Mesendoderm (in vitro differentiated cells): ENCODE measurements around the gene ITGA1.

Experiments used
- DNase-seq: peaks from one replicate; pipeline ENCODE4 v3.0.0; 2013
- H2AK5ac ChIP-seq: 2 replicates; pipeline ENCODE4 v1.6.1; 2013; ENCODE audit warnings: low read length, inconsistent platforms
- H2BK120ac ChIP-seq: 2 replicates; pipeline ENCODE4 v1.6.1; 2013; ENCODE audit warnings: low read depth, mild to moderate bottlenecking, low read length, moderate library complexity, mixed read lengths
- H2BK15ac ChIP-seq: replicated peaks from 2 replicates; pipeline ENCODE4 v1.6.1; 2013; ENCODE audit warnings: low read depth, mild to moderate bottlenecking, moderate library complexity
- H2BK5ac ChIP-seq: 2 replicates; pipeline ENCODE4 v1.6.1; 2013; ENCODE audit warnings: low read length, inconsistent platforms
- H3K18ac ChIP-seq: 2 replicates; pipeline ENCODE4 v1.6.1; 2013; ENCODE audit warnings: mild to moderate bottlenecking, low read length, mixed read lengths
- H3K23ac ChIP-seq: one replicate; pipeline ENCODE4 v1.6.1; 2013; ENCODE audit warnings: low read length
- H3K27ac ChIP-seq: 2 replicates; pipeline ENCODE4 v1.5.1; 2013; ENCODE audit warnings: low read depth, mild to moderate bottlenecking, inconsistent platforms, low read length, moderate library complexity
- H3K27me3 ChIP-seq: 2 replicates; pipeline ENCODE4 v1.6.1; 2013; ENCODE audit warnings: low read length, control low read depth, mild to moderate bottlenecking, inconsistent platforms; ENCODE audit not compliant: insufficient read depth, poor library complexity
- H3K36me3 ChIP-seq: 2 replicates; pipeline ENCODE4 v1.6.1; 2013; ENCODE audit warnings: low read length, inconsistent platforms; ENCODE audit not compliant: control insufficient read depth, insufficient read depth
- H3K4ac ChIP-seq: one replicate; pipeline ENCODE4 v1.6.1; 2013; ENCODE audit warnings: low read depth, mild to moderate bottlenecking, low read length, moderate library complexity
- H3K4me1 ChIP-seq: 2 replicates; pipeline ENCODE4 v1.6.1; 2013; ENCODE audit warnings: low read depth, low read length, inconsistent platforms; ENCODE audit not compliant: control insufficient read depth
- H3K4me2 ChIP-seq: 2 replicates; pipeline ENCODE4 v1.6.1; 2013; ENCODE audit warnings: low read length
- H3K4me3 ChIP-seq: 2 replicates; pipeline ENCODE4 v1.5.1; 2013; ENCODE audit warnings: mild to moderate bottlenecking, low read length
- H3K56ac ChIP-seq: one replicate; pipeline ENCODE4 v1.6.1; 2013; ENCODE audit warnings: low read length
- H3K79me1 ChIP-seq: 2 replicates; pipeline ENCODE4 v1.6.1; 2013; ENCODE audit warnings: low read length, inconsistent platforms
- H3K79me2 ChIP-seq: 2 replicates; pipeline ENCODE4 v1.6.1; 2013; ENCODE audit warnings: mild to moderate bottlenecking, low read length; ENCODE audit not compliant: control insufficient read depth, insufficient read depth
- H3K9ac ChIP-seq: 2 replicates; pipeline ENCODE4 v1.6.1; 2013; ENCODE audit warnings: low read length, inconsistent platforms
- H4K5ac ChIP-seq: one replicate; pipeline ENCODE4 v1.6.1; 2013; ENCODE audit warnings: low read length
- H4K8ac ChIP-seq: one replicate; pipeline ENCODE4 v1.6.1; 2013; ENCODE audit warnings: low read depth, mild to moderate bottlenecking, control low read depth, low read length, moderate library complexity
- WGBS: extraction: QIAGEN DNeasy Blood & Tissue Kit; methylation state at CpG from one replicate; pipeline ENCODE4 v1.1.7; 2013; ENCODE audit warnings: low lambda C conversion rate, missing lambda C conversion rate; ENCODE audit not compliant: insufficient coverage; ENCODE audit errors: extremely low coverage; 5-methylcytosine and 5-hydroxymethylcytosine counted together

The ITGA1 gene

DNA sequence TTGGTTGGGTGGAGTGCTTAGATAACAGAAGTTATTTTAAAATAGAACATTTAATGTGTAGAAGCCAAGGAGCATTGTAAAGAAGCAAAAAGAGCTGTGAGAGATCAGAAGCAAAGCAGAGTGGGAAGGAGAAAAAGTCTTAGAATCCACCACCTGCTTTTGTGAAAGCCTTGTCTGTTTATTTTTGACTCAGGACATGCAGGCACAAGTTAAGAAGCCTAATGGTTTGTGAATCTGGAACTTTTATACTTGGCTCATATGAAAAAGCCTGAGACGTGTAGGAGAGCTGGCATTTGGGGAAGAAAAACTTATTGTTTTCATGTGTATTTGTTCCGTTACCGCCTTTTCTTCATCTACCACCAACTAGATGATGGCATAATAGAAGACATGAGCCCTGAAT is 163.0 kb downstream of the ITGA1 start:
- Histone ChIP-seq H3K4me1 (no peaks in the 10 kb centered on the region), H3K79me1 (no peaks in the 10 kb centered on the region), H3K56ac (no peak overlapping the region), H4K5ac (no peak overlapping the region), H2BK15ac (no peak overlapping the region), H3K18ac (no peak overlapping the region), H3K4me3 (no peak overlapping the region), H3K27me3 (no peaks in the 10 kb centered on the region), H3K79me2 (no peaks in the 10 kb centered on the region), H2BK5ac (no peak overlapping the region), H2AK5ac (no peak overlapping the region), H3K9ac (no peak overlapping the region), H3K27ac (no peak overlapping the region), H2BK120ac (no peak overlapping the region), H3K4me2 (no peak overlapping the region), H3K23ac (no peak overlapping the region), H3K4ac (no peak overlapping the region), H3K36me3 (no peaks in the 10 kb centered on the region), H4K8ac (no peak overlapping the region)
- DNase-seq = no peak
- WGBS = no CpG with 5 or more reads among the region's 3 CpGs

DNA sequence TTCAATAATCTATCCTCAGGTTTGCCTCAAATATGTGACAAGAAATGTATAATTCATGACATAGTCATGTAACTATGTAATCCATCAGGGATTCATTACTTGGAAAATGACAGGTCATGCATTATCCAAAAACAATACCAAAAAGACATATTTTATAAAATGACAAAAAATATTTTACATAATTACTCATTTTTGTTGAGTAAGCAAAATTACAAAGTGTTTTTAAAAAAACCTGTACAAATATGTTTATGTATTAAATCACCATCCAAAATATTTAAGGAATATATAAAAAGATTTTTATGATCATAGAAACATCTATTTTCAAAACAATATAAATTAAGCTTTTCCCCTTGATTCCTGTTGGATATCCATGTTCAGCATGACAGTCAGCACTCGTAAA is 164.8 kb downstream of the ITGA1 start:
- H2BK120ac ChIP-seq = no peak overlapping the region
- H4K8ac ChIP-seq = no peak overlapping the region
- H3K4ac ChIP-seq = no peak overlapping the region
- H3K36me3 ChIP-seq = no peaks in the 10 kb centered on the region
- no peak overlapping the region for H3K4me3 ChIP-seq
- no peaks in the 10 kb centered on the region for H3K4me1 ChIP-seq
- H2AK5ac ChIP-seq = no peak overlapping the region
- no peak overlapping the region for H2BK15ac ChIP-seq
- no peaks in the 10 kb centered on the region for H3K27me3 ChIP-seq
- H3K9ac ChIP-seq = no peak overlapping the region
- no peak overlapping the region for H3K18ac ChIP-seq
- H3K79me2 ChIP-seq = no peaks in the 10 kb centered on the region
- DNase-seq = no peak
- H3K23ac ChIP-seq = no peak overlapping the region
- no peak overlapping the region for H3K4me2 ChIP-seq
- H3K27ac ChIP-seq = no peak overlapping the region
- H4K5ac ChIP-seq = no peak overlapping the region
- no peaks in the 10 kb centered on the region for H3K79me1 ChIP-seq
- H3K56ac ChIP-seq = no peak overlapping the region
- H2BK5ac ChIP-seq = no peak overlapping the region
- WGBS = no CpG with 5 or more reads among the region's 1 CpG

DNA sequence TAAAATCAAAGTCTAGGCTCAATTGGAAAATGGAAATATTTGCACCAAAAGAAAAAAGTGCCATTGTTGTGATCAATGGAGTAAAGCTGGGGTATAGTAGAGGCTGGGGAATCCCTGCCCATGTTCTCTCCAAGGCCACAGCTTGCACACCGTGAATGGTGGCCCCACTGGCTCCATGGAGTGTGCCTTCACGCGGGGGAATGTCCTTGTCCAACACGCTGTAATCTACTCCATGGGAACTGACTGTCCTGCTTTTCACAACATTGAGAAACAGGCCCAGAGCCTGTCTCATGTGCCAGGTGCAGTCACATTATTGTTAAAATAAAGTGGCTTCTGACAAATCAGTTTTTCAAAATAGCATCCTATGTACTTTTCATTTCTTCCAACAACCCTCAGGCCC is 168.3 kb downstream of the ITGA1 start:
- Histone ChIP-seq H4K5ac (no peak overlapping the region), H3K56ac (no peak overlapping the region), H4K8ac (no peak overlapping the region), H3K23ac (no peak overlapping the region), H3K27me3 (no peaks in the 10 kb centered on the region), H3K79me1 (no peaks in the 10 kb centered on the region), H3K9ac (no peak overlapping the region), H2AK5ac (no peak overlapping the region), H3K4ac (no peak overlapping the region), H3K18ac (no peak overlapping the region), H2BK5ac (no peak overlapping the region), H2BK15ac (no peak overlapping the region), H2BK120ac (no peak overlapping the region), H3K79me2 (no peaks in the 10 kb centered on the region), H3K27ac (no peak overlapping the region), H3K4me1 (no peaks in the 10 kb centered on the region), H3K4me3 (no peak overlapping the region), H3K36me3 (no peaks in the 10 kb centered on the region), H3K4me2 (no peak overlapping the region)
- no CpG with 5 or more reads among the region's 4 CpGs for WGBS
- no peak for DNase-seq

DNA sequence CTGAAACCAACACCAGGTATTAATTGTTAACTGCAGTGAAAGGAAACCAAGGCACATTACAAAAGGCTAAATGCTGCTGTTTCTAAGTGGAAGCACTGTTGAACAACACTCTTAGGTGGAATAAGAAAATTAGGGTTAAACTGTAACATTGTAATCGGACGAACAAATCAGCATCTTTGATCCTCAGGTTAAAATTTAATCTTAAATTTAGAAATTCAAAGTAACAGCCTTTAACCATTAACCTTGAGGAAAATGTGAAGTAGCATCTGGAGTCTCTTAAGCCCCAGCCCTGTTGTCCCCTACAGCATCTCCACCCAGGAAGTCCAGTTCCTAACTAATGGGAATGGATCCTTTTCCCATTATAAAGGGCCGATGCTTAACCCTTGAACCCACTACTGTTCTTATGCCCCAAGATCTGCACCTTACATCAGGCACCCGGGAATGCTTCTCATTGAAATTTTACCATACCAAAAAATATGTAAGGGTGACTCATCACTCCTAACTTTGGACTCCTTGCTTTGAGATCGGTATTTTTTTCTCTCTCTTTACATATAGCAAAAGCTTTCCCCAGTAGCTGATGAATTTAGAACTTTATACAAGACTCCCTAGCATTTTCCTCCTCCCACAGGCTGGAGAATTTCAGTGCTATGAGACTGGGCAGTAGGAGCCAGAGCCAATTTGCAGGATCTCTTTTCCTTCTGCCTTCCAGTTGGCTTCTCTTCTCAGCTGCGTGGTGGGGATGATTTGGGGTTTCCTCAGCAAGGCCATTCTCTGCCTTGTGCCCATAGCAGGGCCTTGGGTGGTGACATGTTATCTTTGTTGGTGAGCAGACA is 169.4 kb downstream of the ITGA1 start:
- H3K79me2 ChIP-seq = no peaks in the 10 kb centered on the region

DNA sequence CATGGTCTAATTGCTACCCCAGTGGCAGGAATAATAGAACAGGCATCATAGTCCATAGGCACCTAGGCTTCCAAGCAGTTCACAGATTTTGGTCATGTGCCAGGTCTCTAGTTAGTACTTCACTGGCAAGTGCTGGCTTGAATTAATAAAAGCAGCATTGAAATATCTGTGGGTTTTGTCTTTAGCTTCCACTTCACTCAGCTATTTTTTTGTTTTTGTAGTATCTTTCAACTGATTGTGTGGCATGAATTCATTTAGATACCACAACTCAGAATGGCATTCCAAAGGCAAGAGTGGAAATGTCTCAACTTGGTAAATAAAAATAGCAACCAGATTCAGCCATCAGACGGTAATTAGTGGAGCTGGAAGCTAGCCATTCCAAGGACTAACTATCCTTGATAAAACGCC is 173.6 kb downstream of the ITGA1 start:
- H3K27me3 ChIP-seq = no peaks in the 10 kb centered on the region
- H3K4me3 ChIP-seq = no peak overlapping the region
- no peak overlapping the region for H2BK5ac ChIP-seq
- H2AK5ac ChIP-seq = no peak overlapping the region
- no peak overlapping the region for H4K5ac ChIP-seq
- H3K9ac ChIP-seq = no peak overlapping the region
- no peaks in the 10 kb centered on the region for H3K4me1 ChIP-seq
- no peak overlapping the region for H3K56ac ChIP-seq
- no peak overlapping the region for H3K23ac ChIP-seq
- DNase-seq = no peak
- no peaks in the 10 kb centered on the region for H3K36me3 ChIP-seq
- no peak overlapping the region for H3K18ac ChIP-seq
- no CpG with 5 or more reads among the region's 2 CpGs for WGBS
- no peaks in the 10 kb centered on the region for H3K79me1 ChIP-seq
- no peak overlapping the region for H2BK120ac ChIP-seq
- no peak overlapping the region for H2BK15ac ChIP-seq
- H4K8ac ChIP-seq = no peak overlapping the region
- H3K27ac ChIP-seq = no peak overlapping the region
- no peaks in the 10 kb centered on the region for H3K79me2 ChIP-seq
- no peak overlapping the region for H3K4me2 ChIP-seq
- H3K4ac ChIP-seq = no peak overlapping the region

More for the DNA sequence above, 169.4 kb downstream of the ITGA1 start:
- Histone ChIP-seq H3K18ac (no peak overlapping the region), H2AK5ac (no peak overlapping the region), H3K79me1 (no peaks in the 10 kb centered on the region), H4K5ac (no peak overlapping the region), H2BK120ac (no peak overlapping the region), H3K4me2 (no peak overlapping the region), H3K27me3 (no peaks in the 10 kb centered on the region), H4K8ac (no peak overlapping the region), H3K36me3 (no peaks in the 10 kb centered on the region), H3K27ac (no peak overlapping the region), H3K4ac (no peak overlapping the region), H3K9ac (no peak overlapping the region), H3K23ac (no peak overlapping the region), H2BK5ac (no peak overlapping the region), H3K4me3 (no peak overlapping the region), H2BK15ac (no peak overlapping the region), H3K56ac (no peak overlapping the region), H3K4me1 (no peaks in the 10 kb centered on the region)
- no peak for DNase-seq
- WGBS = no CpG with 5 or more reads among the region's 6 CpGs

DNA sequence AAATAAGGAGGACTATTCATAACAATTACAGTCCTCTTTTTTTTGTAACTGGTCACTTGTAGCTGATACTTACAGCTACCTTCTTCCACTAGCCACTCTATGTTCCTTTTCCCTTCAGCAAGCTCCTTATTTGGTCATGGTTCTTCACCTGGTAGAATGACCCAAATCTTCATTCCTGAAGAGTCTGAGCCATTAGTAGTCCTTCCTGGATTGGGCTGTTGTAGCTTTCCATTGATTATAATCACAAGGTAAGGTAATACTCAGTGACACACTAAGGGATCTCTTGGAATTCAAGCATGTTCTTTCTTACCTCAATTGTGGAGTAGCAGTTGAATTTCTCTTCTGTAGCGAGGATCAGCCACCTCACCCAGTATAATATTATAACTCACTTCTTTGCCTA is 175.9 kb downstream of the ITGA1 start:
- H2BK15ac ChIP-seq = no peak overlapping the region
- H3K4ac ChIP-seq = no peak overlapping the region
- no peaks in the 10 kb centered on the region for H3K36me3 ChIP-seq
- H3K9ac ChIP-seq = no peak overlapping the region
- no peaks in the 10 kb centered on the region for H3K79me1 ChIP-seq
- no peak overlapping the region for H3K23ac ChIP-seq
- no peak overlapping the region for H3K56ac ChIP-seq
- H2BK5ac ChIP-seq = no peak overlapping the region
- no peak overlapping the region for H4K8ac ChIP-seq
- no peaks in the 10 kb centered on the region for H3K79me2 ChIP-seq
- H2AK5ac ChIP-seq = no peak overlapping the region
- no CpG with 5 or more reads among the region's 1 CpG for WGBS
- no peak overlapping the region for H3K4me2 ChIP-seq
- H3K27me3 ChIP-seq = no peaks in the 10 kb centered on the region
- H3K27ac ChIP-seq = no peak overlapping the region
- H4K5ac ChIP-seq = no peak overlapping the region
- H2BK120ac ChIP-seq = no peak overlapping the region
- H3K18ac ChIP-seq = no peak overlapping the region
- H3K4me3 ChIP-seq = no peak overlapping the region
- peak; percentile 79 for DNase-seq
- H3K4me1 ChIP-seq = no peaks in the 10 kb centered on the region
